Measurements from ENCODE around the gene CFAP46.
"Not testable (repeated sequence)": the region's sequence is repeated elsewhere in the genome, so short reads cannot be mapped to it uniquely, and the experiment has no call there.

Gene CFAP46

GRCh38 chr10:132826524-132827422 is 115.6 kb downstream of the CFAP46 start:
- no peak for DNase-seq
- ATAC-seq: no peak

DNA sequence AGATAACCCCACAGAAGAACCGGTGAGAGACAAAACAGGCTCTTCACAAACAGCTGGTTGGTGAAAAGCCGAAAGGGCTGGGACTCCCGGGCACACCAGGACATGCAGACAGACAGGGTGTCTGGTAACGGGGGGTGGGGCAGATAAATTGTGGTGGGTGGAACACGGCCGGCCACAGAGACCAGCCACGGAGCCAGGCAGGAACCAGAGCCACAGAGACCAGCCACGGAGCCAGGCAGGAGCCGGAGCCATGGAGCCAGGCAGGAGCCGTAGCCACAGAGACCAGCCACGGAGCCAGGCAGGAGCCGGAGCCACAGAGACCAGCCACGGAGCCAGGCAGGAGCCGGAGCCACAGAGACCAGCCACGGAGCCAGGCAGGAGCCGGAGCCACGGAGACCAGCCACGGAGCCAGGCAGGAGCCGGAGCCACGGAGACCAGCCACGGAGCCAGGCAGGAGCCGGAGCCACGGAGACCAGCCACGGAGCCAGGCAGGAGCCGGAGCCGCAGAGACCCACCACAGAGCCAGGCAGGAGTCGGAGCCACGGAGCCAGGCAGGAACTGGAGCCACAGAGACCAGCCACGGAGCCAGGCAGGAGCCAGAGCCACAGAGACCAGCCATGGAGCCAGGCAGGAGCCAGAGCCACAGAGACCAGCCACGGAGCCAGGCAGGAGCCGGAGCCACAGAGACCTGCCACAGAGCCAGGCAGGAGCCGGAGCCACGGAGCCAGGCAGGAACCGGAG is 116.4 kb downstream of the CFAP46 start:
- ATAC-seq, DNase-seq: not testable (repeated sequence)

- DNase-seq (no peak), ATAC-seq (no peak)
Measured at GRCh38 chr10:132820056-132820455, 122.3 kb downstream of the CFAP46 start.

DNA sequence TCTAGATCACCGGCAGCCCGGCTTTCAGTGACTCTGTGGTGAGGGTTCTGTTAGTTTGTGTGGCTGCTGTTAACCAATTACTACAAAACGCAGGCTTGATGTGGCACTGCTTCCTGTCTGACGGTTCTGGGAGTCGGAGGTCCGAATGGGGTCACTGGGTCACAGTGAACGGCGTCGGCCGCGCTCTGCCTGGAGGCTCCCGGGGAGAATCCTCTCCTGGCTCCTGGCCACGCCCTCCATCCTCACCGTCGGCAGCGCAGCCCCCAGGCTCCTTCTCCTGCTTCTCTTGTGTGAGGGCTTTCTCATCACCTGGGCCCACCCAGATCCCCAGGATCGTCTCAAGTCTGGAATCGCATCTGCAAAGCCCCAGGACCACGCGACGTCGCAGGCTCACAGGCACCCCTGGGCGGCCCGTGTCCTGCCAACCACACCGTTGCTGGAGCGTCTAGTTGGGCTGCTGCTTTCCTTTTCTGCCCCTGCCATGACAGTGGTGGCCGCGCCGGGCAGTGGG is 124.6 kb downstream of the CFAP46 start:
- DNase-seq: no peak
- ATAC-seq: no peak

- no peak for DNase-seq
- ATAC-seq: no peak
Measured at GRCh38 chr10:132816718-132817117, 125.7 kb downstream of the CFAP46 start.

GRCh38 chr10:132815168-132815857 is 127.1 kb downstream of the CFAP46 start:
- no peak for DNase-seq

GRCh38 chr10:132814469-132814856 is 127.9 kb downstream of the CFAP46 start:
- DNase-seq (no peak), ATAC-seq (no peak)

More at GRCh38 chr10:132815168-132815857, 127.1 kb downstream of the CFAP46 start:
- no peak for ATAC-seq

DNA sequence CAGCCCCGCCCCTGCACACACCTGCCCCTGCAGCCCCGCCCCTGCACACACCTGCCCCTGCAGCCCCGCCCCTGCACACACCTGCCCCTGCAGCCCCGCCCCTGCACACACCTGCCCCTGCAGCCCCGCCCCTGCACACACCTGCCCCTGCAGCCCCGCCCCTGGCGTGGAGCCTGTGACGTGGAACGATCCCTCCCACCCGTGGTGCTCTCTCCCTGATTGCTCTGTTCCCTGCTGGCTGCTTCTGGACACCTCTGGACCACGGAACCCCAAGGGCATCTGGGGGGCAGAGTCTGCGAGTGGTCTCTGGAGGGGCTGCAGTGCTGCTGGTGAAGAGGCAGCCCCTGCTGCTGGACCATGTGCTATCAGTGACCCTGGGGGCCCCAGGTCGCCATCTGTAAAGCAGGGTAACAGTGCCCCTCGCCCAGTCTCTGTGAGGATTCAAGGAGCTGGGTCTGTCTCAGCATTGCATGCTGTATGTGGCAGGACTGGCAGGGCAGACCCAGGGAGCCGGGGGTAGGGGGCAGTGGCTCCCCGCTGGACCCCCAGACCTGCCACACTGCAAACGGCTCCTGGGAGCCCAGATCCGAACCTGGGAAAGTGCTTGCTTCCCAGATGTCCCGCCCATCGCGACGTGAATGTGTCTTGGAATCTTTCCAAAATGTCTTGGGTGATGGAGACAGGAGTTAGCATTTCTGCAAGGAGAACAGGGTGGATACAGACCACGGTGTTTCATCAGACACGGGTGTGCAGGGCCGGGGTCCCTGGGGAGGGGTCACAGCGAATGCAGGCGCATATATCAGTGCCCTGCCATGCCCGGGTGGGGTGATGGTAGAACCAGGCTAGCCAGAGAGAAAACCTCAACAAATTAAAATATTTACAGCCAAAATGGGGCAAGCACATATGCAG is 128.6 kb downstream of the CFAP46 start:
- ATAC-seq: no peak
- no peak for DNase-seq

DNA sequence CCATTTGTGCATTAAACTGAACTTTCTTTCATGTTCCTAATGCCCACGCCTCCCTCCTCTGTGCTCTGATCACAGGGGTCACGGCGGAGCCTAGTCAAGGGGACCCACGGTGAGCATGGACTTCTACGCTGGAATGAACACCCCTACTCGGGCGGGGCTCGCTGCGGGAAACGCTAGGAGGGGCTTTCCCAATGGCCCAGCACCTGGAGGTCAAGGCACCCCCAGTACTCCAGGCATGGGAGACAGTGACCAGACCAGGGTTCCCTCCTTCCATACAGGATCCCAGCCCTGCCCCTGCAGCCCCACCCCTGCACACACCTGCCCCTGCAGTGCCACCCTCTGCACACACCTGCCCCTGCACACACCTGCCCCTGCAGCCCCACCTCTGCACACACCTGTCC is 129.4 kb downstream of the CFAP46 start:
- no peak for ATAC-seq

DNA sequence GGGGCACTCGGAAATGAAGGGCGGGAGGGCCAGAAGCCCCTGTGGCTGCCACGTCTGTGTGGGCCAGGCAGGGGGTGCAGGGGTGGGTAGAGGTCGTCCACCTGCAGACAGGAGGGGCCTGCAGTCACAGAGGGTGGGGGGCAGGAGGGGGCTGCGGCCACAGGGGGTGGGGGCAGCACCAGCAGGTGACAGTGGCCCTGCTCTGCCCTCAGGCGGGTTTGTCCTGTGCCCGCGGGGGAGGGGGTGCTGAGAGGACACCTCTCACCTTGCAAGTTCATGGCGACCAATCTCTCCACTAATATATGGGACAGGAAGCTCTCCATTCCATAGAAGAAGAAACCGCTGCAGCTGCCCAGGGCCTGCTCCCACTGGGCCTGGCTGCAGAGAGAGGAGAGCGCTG is 129.8 kb downstream of the CFAP46 start:
- no peak for ATAC-seq
- no peak for DNase-seq

More for the DNA sequence above, 129.4 kb downstream of the CFAP46 start:
- DNase-seq: no peak

GRCh38 chr10:132811891-132812481 is 130.4 kb downstream of the CFAP46 start:
- DNase-seq (no peak), ATAC-seq (no peak)

- ATAC-seq: no peak
Measured at GRCh38 chr10:132810807-132811700, 131.3 kb downstream of the CFAP46 start.

DNA sequence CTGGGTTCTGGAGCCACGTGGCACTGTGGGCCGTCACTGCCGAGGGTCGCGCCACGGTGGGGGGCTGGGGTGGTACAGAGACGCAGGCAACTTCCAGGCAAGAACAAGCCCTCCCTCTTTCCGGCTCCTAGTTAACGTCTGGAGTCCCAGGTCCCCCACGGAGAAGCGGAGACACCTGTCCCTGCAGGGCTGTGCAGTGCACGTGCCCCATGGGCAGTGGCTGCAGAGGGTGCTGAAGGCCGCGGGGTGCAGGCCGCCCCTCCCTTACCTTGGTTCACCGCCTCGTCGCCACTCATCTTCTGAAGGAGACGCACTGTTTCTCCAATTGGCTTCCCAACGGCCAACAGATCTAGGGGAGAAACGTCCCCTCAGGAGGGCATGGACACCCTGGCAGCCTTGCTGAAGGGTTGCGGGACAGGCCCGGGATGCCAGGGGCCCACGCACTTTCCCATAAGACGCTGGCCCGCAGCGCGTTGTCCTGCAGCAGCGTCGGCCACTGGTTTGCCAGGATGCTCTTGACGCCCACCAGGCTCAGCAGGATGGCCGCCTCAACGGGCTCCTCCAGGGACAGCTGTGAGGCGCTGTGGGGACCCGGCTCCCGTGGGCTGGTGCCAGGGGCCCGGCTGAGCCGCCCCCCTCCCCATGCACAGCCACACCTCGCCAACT is 132.1 kb downstream of the CFAP46 start:
- DNase-seq (no peak), ATAC-seq (no peak)

More at GRCh38 chr10:132810807-132811700, 131.3 kb downstream of the CFAP46 start:
- DNase-seq: no peak

- ATAC-seq: no peak
- DNase-seq: no peak
Measured at GRCh38 chr10:132809232-132810140, 132.9 kb downstream of the CFAP46 start.

GRCh38 chr10:132808383-132809231 is 133.8 kb downstream of the CFAP46 start:
- ATAC-seq: no peak
- no peak for DNase-seq

- DNase-seq: no peak
- ATAC-seq: no peak
Measured at GRCh38 chr10:132807621-132808049, 134.7 kb downstream of the CFAP46 start.

GRCh38 chr10:132806561-132807003 is 135.8 kb downstream of the CFAP46 start:
- ATAC-seq: no peak
- DNase-seq: no peak
